ENCODE measurements around the gene ROPN1L. TPM values are rescaled to one million over a fixed set of nuclear protein-coding genes. Genes with fewer than 3 reads are reported as not detected.
"Not testable (repeated sequence)": the region's sequence is repeated elsewhere in the genome, so short reads cannot be mapped to it uniquely, and the experiment has no call there.

ROPN1L gene
- total RNA-seq, 1 donor = 0.42 TPM

GRCh38 chr5:10509575-10509974, 67.9 kb downstream of the ROPN1L start:
- H3K4me3 ChIP-seq (ENCODE audit: low read length) = no peak overlapping the region
- peaks cover 14% of the 10 kb centered on the region for H3K4me1 ChIP-seq (ENCODE audit: insufficient read depth, low read length)

GRCh38 chr5:10511741-10512640, 70.3 kb downstream of the ROPN1L start:
- H3K4me3 ChIP-seq (ENCODE audit: low read length) = no peak overlapping the region
- H3K4me1 ChIP-seq (ENCODE audit: insufficient read depth, low read length) = no peaks in the 10 kb centered on the region
- H3K9me3 ChIP-seq (ENCODE audit: low read depth, low read length) = no peaks in the 10 kb centered on the region
- no peaks in the 10 kb centered on the region for H3K27me3 ChIP-seq (ENCODE audit: insufficient read depth, low read length)

More at GRCh38 chr5:10509575-10509974, 67.9 kb downstream of the ROPN1L start:
- no peaks in the 10 kb centered on the region for H3K27me3 ChIP-seq (ENCODE audit: insufficient read depth, low read length)
- no peaks in the 10 kb centered on the region for H3K9me3 ChIP-seq (ENCODE audit: low read depth, low read length)

GRCh38 chr5:10513501-10514442, 72.1 kb downstream of the ROPN1L start:
- Histone ChIP-seq H3K27me3 (ENCODE audit: insufficient read depth, low read length) (no peaks in the 10 kb centered on the region), H3K4me1 (ENCODE audit: insufficient read depth, low read length) (no peaks in the 10 kb centered on the region), H3K4me3 (ENCODE audit: low read length) (no peak overlapping the region), H3K9me3 (ENCODE audit: low read depth, low read length) (no peaks in the 10 kb centered on the region)

- H3K9me3 ChIP-seq (ENCODE audit: low read depth, low read length); H3K27me3 ChIP-seq (ENCODE audit: insufficient read depth, low read length); H3K4me3 ChIP-seq (ENCODE audit: low read length); H3K4me1 ChIP-seq (ENCODE audit: insufficient read depth, low read length): not testable (repeated sequence)
Observed at GRCh38 chr5:10514572-10514971, 72.9 kb downstream of the ROPN1L start.

Other genes starting within 250 kb of the ROPN1L start
- gene ATPSCKMT, start 192.0 kb upstream of the ROPN1L start, total RNA-seq = 4.3 TPM
- 48.6 TPM for gene CCT5, start 191.6 kb upstream of the ROPN1L start, total RNA-seq
- gene CMBL, start 134.0 kb upstream of the ROPN1L start, total RNA-seq = 0.10 TPM
- gene MARCHF6, start 88.2 kb upstream of the ROPN1L start, total RNA-seq = 140 TPM
- gene ANKRD33B, start 122.2 kb downstream of the ROPN1L start, total RNA-seq = 2.7 TPM